KOPT-K1 (cell line): ENCODE results near the gene S100A12.

Experiments used
- H3K27ac ChIP-seq: fragments of 200-600 bp; sonication (generic); 2 replicates; pipeline ENCODE4 v1.5.1; 2016; ENCODE audit warnings: antibody characterized with exemption, mild to moderate bottlenecking, low read depth, low read length; ENCODE audit not compliant: poor library complexity, severe bottlenecking
- H3K36me3 ChIP-seq: fragments of 200-600 bp; sonication (generic); 2 replicates; pipeline ENCODE4 v1.5.1; 2017; ENCODE audit warnings: antibody characterized with exemption, mild to moderate bottlenecking, low read length, moderate library complexity; ENCODE audit not compliant: insufficient read depth
- H3K9me3 ChIP-seq: fragments of 200-600 bp; sonication (generic); 2 replicates; pipeline ENCODE4 v1.5.1; 2017; ENCODE audit warnings: antibody characterized with exemption, low read length, mild to moderate bottlenecking; ENCODE audit not compliant: insufficient read depth, poor library complexity, severe bottlenecking

S100A12 gene

GRCh38 chr1:153401461-153401860, 26.0 kb upstream of the S100A12 start:
- Histone ChIP-seq H3K36me3 (no peaks in the 10 kb centered on the region), H3K9me3 (no peaks in the 10 kb centered on the region), H3K27ac (no peak overlapping the region)

- Histone ChIP-seq H3K27ac (no peak overlapping the region), H3K9me3 (no peaks in the 10 kb centered on the region), H3K36me3 (no peaks in the 10 kb centered on the region)
These were observed 24.8 kb upstream of the S100A12 start for GRCh38 chr1:153400244-153400643.

- Histone ChIP-seq H3K9me3 (no peaks in the 10 kb centered on the region), H3K36me3 (no peaks in the 10 kb centered on the region), H3K27ac (no peak overlapping the region)
These were observed 24.1 kb upstream of the S100A12 start for GRCh38 chr1:153399401-153400055.

- Histone ChIP-seq H3K36me3 (no peaks in the 10 kb centered on the region), H3K9me3 (no peaks in the 10 kb centered on the region), H3K27ac (no peak overlapping the region)
These were observed 22.7 kb upstream of the S100A12 start for GRCh38 chr1:153397924-153398651.

GRCh38 chr1:153397051-153397923, 21.9 kb upstream of the S100A12 start:
- no peaks in the 10 kb centered on the region for H3K36me3 ChIP-seq
- H3K27ac ChIP-seq = no peak overlapping the region
- H3K9me3 ChIP-seq = no peaks in the 10 kb centered on the region

GRCh38 chr1:153396461-153396860, 21.0 kb upstream of the S100A12 start:
- H3K36me3 ChIP-seq = no peaks in the 10 kb centered on the region
- H3K27ac ChIP-seq = no peak overlapping the region
- H3K9me3 ChIP-seq = no peaks in the 10 kb centered on the region

- no peaks in the 10 kb centered on the region for H3K9me3 ChIP-seq
- H3K27ac ChIP-seq = no peak overlapping the region
- no peaks in the 10 kb centered on the region for H3K36me3 ChIP-seq
These were observed 20.4 kb upstream of the S100A12 start for GRCh38 chr1:153395776-153396175.

GRCh38 chr1:153395136-153395685, 19.8 kb upstream of the S100A12 start:
- Histone ChIP-seq H3K9me3 (no peaks in the 10 kb centered on the region), H3K36me3 (no peaks in the 10 kb centered on the region), H3K27ac (no peak overlapping the region)

GRCh38 chr1:153394391-153394790, 19.0 kb upstream of the S100A12 start:
- Histone ChIP-seq H3K36me3 (no peaks in the 10 kb centered on the region), H3K9me3 (no peaks in the 10 kb centered on the region), H3K27ac (no peak overlapping the region)

GRCh38 chr1:153393926-153394325, 18.5 kb upstream of the S100A12 start:
- no peaks in the 10 kb centered on the region for H3K9me3 ChIP-seq
- no peaks in the 10 kb centered on the region for H3K36me3 ChIP-seq
- H3K27ac ChIP-seq = no peak overlapping the region

GRCh38 chr1:153392822-153393221, 17.4 kb upstream of the S100A12 start:
- no peak overlapping the region for H3K27ac ChIP-seq
- H3K36me3 ChIP-seq = no peaks in the 10 kb centered on the region

GRCh38 chr1:153392258-153392657, 16.8 kb upstream of the S100A12 start:
- H3K9me3 ChIP-seq = no peaks in the 10 kb centered on the region
- H3K27ac ChIP-seq = no peak overlapping the region

More at GRCh38 chr1:153392822-153393221, 17.4 kb upstream of the S100A12 start:
- no peaks in the 10 kb centered on the region for H3K9me3 ChIP-seq

GRCh38 chr1:153390938-153391710, 15.7 kb upstream of the S100A12 start, which contains the start of gene S100A8:
Gene S100A8, minus strand, starts transcription at chr1:153391073. Its CDS starts 538 bp downstream, at chr1:153390535.
- Histone ChIP-seq H3K9me3 (no peaks in the 10 kb centered on the region), H3K36me3 (no peaks in the 10 kb centered on the region), H3K27ac (no peak within 1 kb of the TSS)

More at GRCh38 chr1:153392258-153392657, 16.8 kb upstream of the S100A12 start:
- H3K36me3 ChIP-seq = no peaks in the 10 kb centered on the region
